DND-41 (cell line): ENCODE measurements around the gene ERC2.

ENCODE experiments used
- ATAC-seq: fragments of 200-7000 bp; cut with Tn5 transposase; 3 replicates; pipeline ENCODE4 v1.9.1; 2021; ENCODE audit warnings: low read depth; ENCODE audit not compliant: insufficient read depth
- DNase-seq: peaks from one replicate; pipeline ENCODE4 v3.0.0-alpha.2; 2020
- H2AFZ ChIP-seq: 2 replicates; pipeline ENCODE4 v1.6.0; 2012; ENCODE audit warnings: low read depth, low read length
- H3K27ac ChIP-seq: 2 replicates; pipeline ENCODE4 v1.5.1; 2012; ENCODE audit warnings: low read length, inconsistent platforms
- H3K27me3 ChIP-seq: fragments of 200-600 bp; sonication (generic); 2 replicates; pipeline ENCODE4 v1.6.0; 2012; ENCODE audit warnings: low read length, mild to moderate bottlenecking, inconsistent platforms; ENCODE audit not compliant: insufficient read depth, poor library complexity
- H3K36me3 ChIP-seq: 2 replicates; pipeline ENCODE4 v1.5.1; 2012; ENCODE audit warnings: low read length, inconsistent platforms; ENCODE audit not compliant: insufficient read depth
- H3K4me1 ChIP-seq: 2 replicates; pipeline ENCODE4 v1.5.1; 2012; ENCODE audit warnings: mild to moderate bottlenecking, low read length; ENCODE audit not compliant: insufficient read depth
- H3K4me2 ChIP-seq: 2 replicates; pipeline ENCODE4 v1.6.0; 2012; ENCODE audit warnings: mild to moderate bottlenecking, moderate library complexity, low read length, inconsistent platforms; ENCODE audit not compliant: insufficient read depth
- H3K4me3 ChIP-seq, 2 experiments: fragments of 200-600 bp in 1 of 2; shearing (Covaris generic) in 1 of 2; 2 replicates each; pipeline ENCODE4 v1.5.1; 2012 to 2016; ENCODE audit warnings: inconsistent platforms in 2 of 2, low read length in 2 of 2, mild to moderate bottlenecking in 2 of 2, low read depth in 1 of 2, moderate library complexity in 1 of 2
- H3K79me2 ChIP-seq: 2 replicates; pipeline ENCODE4 v1.6.0; 2012; ENCODE audit warnings: low read length, inconsistent platforms; ENCODE audit not compliant: insufficient read depth
- H3K9ac ChIP-seq: 2 replicates; pipeline ENCODE4 v1.6.0; 2012; ENCODE audit warnings: low read depth, mild to moderate bottlenecking, inconsistent platforms, low read length, moderate library complexity
- H3K9me3 ChIP-seq: 2 replicates; pipeline ENCODE4 v1.5.1; 2012; ENCODE audit warnings: low read length, moderate library complexity, mild to moderate bottlenecking, inconsistent platforms; ENCODE audit not compliant: insufficient read depth, severe bottlenecking
- H4K20me1 ChIP-seq: 2 replicates; pipeline ENCODE4 v1.6.0; 2012; ENCODE audit warnings: low read length; ENCODE audit not compliant: insufficient read depth
- CTCF ChIP-seq: IDR thresholded peaks from 2 replicates; pipeline ENCODE4 v1.5.1; 2012; ENCODE audit warnings: borderline replicate concordance, low read length, moderate library complexity, mild to moderate bottlenecking; ENCODE audit not compliant: poor library complexity, severe bottlenecking; ENCODE audit errors: extremely low read depth
- EZH2 ChIP-seq: IDR thresholded peaks from 3 replicates; pipeline ENCODE4 v1.6.1; 2012; ENCODE audit warnings: borderline replicate concordance, low read depth, mild to moderate bottlenecking, moderate library complexity, low read length, inconsistent platforms; ENCODE audit not compliant: severe bottlenecking

Gene ERC2

GRCh38 chr3:55882006-55882405 is 586.3 kb downstream of the ERC2 start:
- no peaks in the 10 kb centered on the region for H3K36me3 ChIP-seq
- H3K4me1 ChIP-seq = no peaks in the 10 kb centered on the region
- ATAC-seq (no peak), DNase-seq (no peak)
- H3K79me2 ChIP-seq = no peaks in the 10 kb centered on the region
- no peak overlapping the region for H3K4me2 ChIP-seq
- H3K9me3 ChIP-seq = no peaks in the 10 kb centered on the region
- no peaks in the 10 kb centered on the region for H4K20me1 ChIP-seq
- TF ChIP-seq CTCF (no peak), EZH2 (no peak)
- no peak overlapping the region for H2AFZ ChIP-seq
- H3K4me3 ChIP-seq = no peak overlapping the region
- peaks cover 6% of the 10 kb centered on the region for H3K27me3 ChIP-seq
- H3K9ac ChIP-seq = no peak overlapping the region
- H3K27ac ChIP-seq = no peak overlapping the region

- no peaks in the 10 kb centered on the region for H3K9me3 ChIP-seq
- no peaks in the 10 kb centered on the region for H4K20me1 ChIP-seq
- H3K27ac ChIP-seq = no peak overlapping the region
- no peak for TF ChIP-seq EZH2
- no peak for TF ChIP-seq CTCF
- H3K4me2 ChIP-seq = no peak overlapping the region
- H3K36me3 ChIP-seq = no peaks in the 10 kb centered on the region
- DNase-seq (no peak), ATAC-seq (no peak)
- no peak overlapping the region for H3K4me3 ChIP-seq
- no peaks in the 10 kb centered on the region for H3K79me2 ChIP-seq
- H2AFZ ChIP-seq = no peak overlapping the region
- no peak overlapping the region for H3K9ac ChIP-seq
- H3K27me3 ChIP-seq = peaks cover 4% of the 10 kb centered on the region
- no peaks in the 10 kb centered on the region for H3K4me1 ChIP-seq
These were observed 587.9 kb downstream of the ERC2 start for GRCh38 chr3:55880357-55880756.

GRCh38 chr3:55879901-55880331 is 588.4 kb downstream of the ERC2 start:
- H3K4me2 ChIP-seq = no peak overlapping the region
- H3K9ac ChIP-seq = no peak overlapping the region
- no peak overlapping the region for H3K27ac ChIP-seq
- H3K36me3 ChIP-seq = no peaks in the 10 kb centered on the region
- H3K4me1 ChIP-seq = no peaks in the 10 kb centered on the region
- TF ChIP-seq EZH2 (no peak), CTCF (no peak)
- no peaks in the 10 kb centered on the region for H3K79me2 ChIP-seq
- no peak overlapping the region for H2AFZ ChIP-seq
- DNase-seq (no peak), ATAC-seq (no peak)
- H3K9me3 ChIP-seq = no peaks in the 10 kb centered on the region
- H4K20me1 ChIP-seq = no peaks in the 10 kb centered on the region
- H3K4me3 ChIP-seq = no peak overlapping the region
- peaks cover 4% of the 10 kb centered on the region for H3K27me3 ChIP-seq

- DNase-seq = no peak
- TF ChIP-seq CTCF = peak; percentile 27
- no peak for TF ChIP-seq EZH2
- no peak overlapping the region for H2AFZ ChIP-seq
These were observed 590.6 kb downstream of the ERC2 start for GRCh38 chr3:55877703-55878102.

More at GRCh38 chr3:55877703-55878102, 590.6 kb downstream of the ERC2 start:
- Histone ChIP-seq H3K4me2 (no peak overlapping the region), H3K36me3 (no peaks in the 10 kb centered on the region), H3K27ac (no peak overlapping the region), H3K27me3 (peaks cover 4% of the 10 kb centered on the region), H3K4me1 (no peaks in the 10 kb centered on the region), H3K9ac (no peak overlapping the region), H3K79me2 (no peaks in the 10 kb centered on the region), H4K20me1 (no peaks in the 10 kb centered on the region), H3K4me3 (no peak overlapping the region), H3K9me3 (no peaks in the 10 kb centered on the region)
- no peak for ATAC-seq
